Measurements from ENCODE around the gene PDIA4. TPM values are rescaled to one million over a fixed set of nuclear protein-coding genes. Genes with fewer than 3 reads are reported as not detected.

The PDIA4 gene
- total RNA-seq, 4 donors from 2014 or later: 34.6 to 169 (median 68.7) TPM

- peaks cover 0 to 4% of the 10 kb centered on the region in 2 donors for H3K4me1 ChIP-seq
- no peak for TF ChIP-seq POLR2A (IDR thresholded peaks at IDR 0.05)
- TF ChIP-seq, protein P1, sequence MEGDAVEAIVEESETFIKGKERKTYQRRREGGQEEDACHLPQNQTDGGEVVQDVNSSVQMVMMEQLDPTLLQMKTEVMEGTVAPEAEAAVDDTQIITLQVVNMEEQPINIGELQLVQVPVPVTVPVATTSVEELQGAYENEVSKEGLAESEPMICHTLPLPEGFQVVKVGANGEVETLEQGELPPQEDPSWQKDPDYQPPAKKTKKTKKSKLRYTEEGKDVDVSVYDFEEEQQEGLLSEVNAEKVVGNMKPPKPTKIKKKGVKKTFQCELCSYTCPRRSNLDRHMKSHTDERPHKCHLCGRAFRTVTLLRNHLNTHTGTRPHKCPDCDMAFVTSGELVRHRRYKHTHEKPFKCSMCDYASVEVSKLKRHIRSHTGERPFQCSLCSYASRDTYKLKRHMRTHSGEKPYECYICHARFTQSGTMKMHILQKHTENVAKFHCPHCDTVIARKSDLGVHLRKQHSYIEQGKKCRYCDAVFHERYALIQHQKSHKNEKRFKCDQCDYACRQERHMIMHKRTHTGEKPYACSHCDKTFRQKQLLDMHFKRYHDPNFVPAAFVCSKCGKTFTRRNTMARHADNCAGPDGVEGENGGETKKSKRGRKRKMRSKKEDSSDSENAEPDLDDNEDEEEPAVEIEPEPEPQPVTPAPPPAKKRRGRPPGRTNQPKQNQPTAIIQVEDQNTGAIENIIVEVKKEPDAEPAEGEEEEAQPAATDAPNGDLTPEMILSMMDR (IDR thresholded peaks at IDR 0.05): no peak
- H3K9me3 ChIP-seq: no peaks in the 10 kb centered on the region
- H3K27me3 ChIP-seq: no peaks in the 10 kb centered on the region
- intact Hi-C loops (cut with DNase I; ENCODE audit: low total_unique reads): no loop called here
- H3K36me3 ChIP-seq: no peaks in the 10 kb centered on the region
- peak overlapping the region; percentile 86 to 93 for H3K27ac ChIP-seq
- peak overlapping the region in 1 of 2 donors; percentile 95 for H3K4me3 ChIP-seq
- DNase-seq: no peak
These were observed 1.2 kb downstream of the PDIA4 start for GRCh38 chr7:149027055-149027454.

DNA sequence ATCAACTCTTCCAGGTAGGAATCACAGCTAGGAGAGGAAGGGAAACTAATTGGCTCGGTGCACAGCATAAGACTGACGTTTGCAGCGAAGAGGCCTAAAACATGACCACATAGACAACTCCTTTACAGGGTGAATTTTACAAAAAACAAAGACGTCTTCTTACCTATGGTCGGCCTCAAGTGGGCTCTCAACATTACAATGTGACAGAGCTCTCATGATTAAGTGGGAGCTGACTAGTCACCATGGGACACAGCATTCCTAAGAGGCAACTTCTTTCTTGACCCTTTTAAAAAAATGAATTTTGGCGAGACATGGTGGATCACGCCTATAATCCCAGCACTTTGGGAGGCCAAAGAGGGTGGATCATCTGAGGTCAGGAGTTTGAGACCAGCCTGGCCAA is 4.6 kb downstream of the PDIA4 start:
- Histone ChIP-seq H3K4me1 (no peaks in the 10 kb centered on the region), H3K27me3 (no peaks in the 10 kb centered on the region), H3K4me3 (no peak overlapping the region), H3K27ac (no peak overlapping the region), H3K36me3 (no peaks in the 10 kb centered on the region), H3K9me3 (no peaks in the 10 kb centered on the region)
- no peak for TF ChIP-seq POLR2A (IDR thresholded peaks at IDR 0.05)
- TF ChIP-seq, protein P1 (IDR thresholded peaks at IDR 0.05): no peak
- DNase-seq: no peak
- intact Hi-C loops (cut with DNase I; ENCODE audit: low total_unique reads): no loop called here

- no peak overlapping the region for H3K4me3 ChIP-seq
- H3K9me3 ChIP-seq: no peaks in the 10 kb centered on the region
- intact Hi-C loops (cut with DNase I; ENCODE audit: low total_unique reads): no loop called here
- TF ChIP-seq, protein P1 (IDR thresholded peaks at IDR 0.05): no peak
- TF ChIP-seq POLR2A (IDR thresholded peaks at IDR 0.05): no peak
- no peak overlapping the region for H3K27ac ChIP-seq
- H3K4me1 ChIP-seq: no peaks in the 10 kb centered on the region
- H3K27me3 ChIP-seq: no peaks in the 10 kb centered on the region
- H3K36me3 ChIP-seq: no peaks in the 10 kb centered on the region
- DNase-seq: no peak
These were observed 5.4 kb downstream of the PDIA4 start for GRCh38 chr7:149022756-149023360.

DNA sequence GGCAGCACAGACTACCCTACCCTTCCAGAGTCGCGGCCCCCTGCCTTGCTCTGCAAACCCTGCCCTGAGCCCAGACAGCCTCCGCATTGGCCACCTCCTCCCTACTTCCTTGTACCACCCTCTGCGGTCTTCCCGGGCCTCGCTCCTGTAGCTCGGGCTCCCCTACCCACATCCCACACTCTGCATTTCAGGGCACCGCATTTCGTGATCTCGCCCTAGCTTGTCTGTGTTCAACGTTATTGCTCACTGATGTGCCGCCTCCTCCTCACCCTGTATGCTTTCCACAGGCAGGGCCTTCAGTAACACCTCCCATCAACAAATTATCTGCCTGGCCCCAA is 6.6 kb downstream of the PDIA4 start:
- no peaks in the 10 kb centered on the region for H3K4me1 ChIP-seq
- H3K27ac ChIP-seq: no peak overlapping the region
- no peak overlapping the region for H3K4me3 ChIP-seq
- no peaks in the 10 kb centered on the region for H3K9me3 ChIP-seq
- no peaks in the 10 kb centered on the region for H3K27me3 ChIP-seq
- TF ChIP-seq, protein P1 (IDR thresholded peaks at IDR 0.05): no peak
- TF ChIP-seq POLR2A (IDR thresholded peaks at IDR 0.05): no peak
- no peak for DNase-seq
- no peaks in the 10 kb centered on the region for H3K36me3 ChIP-seq
- intact Hi-C loops (cut with DNase I; ENCODE audit: low total_unique reads): no loop called here

GRCh38 chr7:149020483-149020882 is 7.8 kb downstream of the PDIA4 start:
- H3K4me1 ChIP-seq: no peaks in the 10 kb centered on the region
- intact Hi-C loops (cut with DNase I; ENCODE audit: low total_unique reads): no loop called here
- H3K36me3 ChIP-seq: no peaks in the 10 kb centered on the region
- no peak for DNase-seq
- no peaks in the 10 kb centered on the region for H3K9me3 ChIP-seq
- no peak overlapping the region for H3K4me3 ChIP-seq
- TF ChIP-seq, protein P1 (IDR thresholded peaks at IDR 0.05): no peak
- no peak for TF ChIP-seq POLR2A (IDR thresholded peaks at IDR 0.05)
- no peaks in the 10 kb centered on the region for H3K27me3 ChIP-seq
- no peak overlapping the region for H3K27ac ChIP-seq

Data from uterus (tissue), 4 donors.